GM06990 (cell line): ENCODE measurements around the gene ABCA1.

ENCODE experiments used
- DNase-seq: peaks from one replicate; pipeline ENCODE4 v3.0.0-alpha.2; 2011; ENCODE audit not compliant: insufficient read length; ENCODE audit errors: extremely low read depth
- H3K27me3 ChIP-seq: replicated peaks from 2 replicates; pipeline ENCODE4 v1.6.0; 2011; ENCODE audit warnings: low read length; ENCODE audit not compliant: control insufficient read depth, insufficient read depth
- H3K36me3 ChIP-seq: 2 replicates; pipeline ENCODE4 v1.5.1; 2011; ENCODE audit warnings: low read length; ENCODE audit not compliant: control insufficient read depth, insufficient read depth
- H3K4me3 ChIP-seq: replicated peaks from 2 replicates; pipeline ENCODE4 v1.5.1; 2011; ENCODE audit warnings: low read depth, mild to moderate bottlenecking, control low read depth, low read length
- TF ChIP-seq, protein P1 (sequence below): IDR thresholded peaks from 2 replicates; pipeline ENCODE4 v1.5.1; 2011; ENCODE audit warnings: low read length, control low read depth, mild to moderate bottlenecking, inconsistent platforms; ENCODE audit not compliant: insufficient read depth, poor library complexity, severe bottlenecking

ABCA1 gene

DNA sequence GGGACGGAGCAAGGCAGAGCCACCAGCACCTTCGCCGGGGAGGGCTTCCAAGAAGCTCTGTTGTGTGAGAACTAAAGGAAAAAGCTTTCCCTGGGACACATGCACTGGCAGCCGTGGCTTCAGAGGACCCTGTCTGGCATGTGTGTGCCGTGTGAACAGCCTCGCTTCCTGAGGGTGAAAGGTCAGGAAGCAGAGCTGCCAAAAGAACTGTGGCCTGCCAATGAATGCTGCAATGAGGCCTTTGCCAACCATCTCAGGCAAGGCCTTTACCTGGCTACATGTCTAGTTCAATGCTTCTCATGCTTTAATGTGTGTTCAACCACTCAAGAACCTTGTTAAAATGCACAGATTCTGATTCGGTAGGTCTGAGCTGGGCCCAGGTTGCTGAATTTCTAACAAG lies 110.5 kb downstream of the ABCA1 start:
- no peak for DNase-seq
- TF ChIP-seq, protein P1, sequence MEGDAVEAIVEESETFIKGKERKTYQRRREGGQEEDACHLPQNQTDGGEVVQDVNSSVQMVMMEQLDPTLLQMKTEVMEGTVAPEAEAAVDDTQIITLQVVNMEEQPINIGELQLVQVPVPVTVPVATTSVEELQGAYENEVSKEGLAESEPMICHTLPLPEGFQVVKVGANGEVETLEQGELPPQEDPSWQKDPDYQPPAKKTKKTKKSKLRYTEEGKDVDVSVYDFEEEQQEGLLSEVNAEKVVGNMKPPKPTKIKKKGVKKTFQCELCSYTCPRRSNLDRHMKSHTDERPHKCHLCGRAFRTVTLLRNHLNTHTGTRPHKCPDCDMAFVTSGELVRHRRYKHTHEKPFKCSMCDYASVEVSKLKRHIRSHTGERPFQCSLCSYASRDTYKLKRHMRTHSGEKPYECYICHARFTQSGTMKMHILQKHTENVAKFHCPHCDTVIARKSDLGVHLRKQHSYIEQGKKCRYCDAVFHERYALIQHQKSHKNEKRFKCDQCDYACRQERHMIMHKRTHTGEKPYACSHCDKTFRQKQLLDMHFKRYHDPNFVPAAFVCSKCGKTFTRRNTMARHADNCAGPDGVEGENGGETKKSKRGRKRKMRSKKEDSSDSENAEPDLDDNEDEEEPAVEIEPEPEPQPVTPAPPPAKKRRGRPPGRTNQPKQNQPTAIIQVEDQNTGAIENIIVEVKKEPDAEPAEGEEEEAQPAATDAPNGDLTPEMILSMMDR, result no peak
- H3K4me3 ChIP-seq, result no peak overlapping the region
- H3K36me3 ChIP-seq, result no peaks in the 10 kb centered on the region
- no peaks in the 10 kb centered on the region for H3K27me3 ChIP-seq

- Histone ChIP-seq H3K27me3 (no peaks in the 10 kb centered on the region), H3K36me3 (no peaks in the 10 kb centered on the region), H3K4me3 (no peak overlapping the region)
- TF ChIP-seq, protein P1, result no peak
- DNase-seq, result no peak
These were observed 111.9 kb downstream of the ABCA1 start for GRCh38 chr9:104815851-104816565.

DNA sequence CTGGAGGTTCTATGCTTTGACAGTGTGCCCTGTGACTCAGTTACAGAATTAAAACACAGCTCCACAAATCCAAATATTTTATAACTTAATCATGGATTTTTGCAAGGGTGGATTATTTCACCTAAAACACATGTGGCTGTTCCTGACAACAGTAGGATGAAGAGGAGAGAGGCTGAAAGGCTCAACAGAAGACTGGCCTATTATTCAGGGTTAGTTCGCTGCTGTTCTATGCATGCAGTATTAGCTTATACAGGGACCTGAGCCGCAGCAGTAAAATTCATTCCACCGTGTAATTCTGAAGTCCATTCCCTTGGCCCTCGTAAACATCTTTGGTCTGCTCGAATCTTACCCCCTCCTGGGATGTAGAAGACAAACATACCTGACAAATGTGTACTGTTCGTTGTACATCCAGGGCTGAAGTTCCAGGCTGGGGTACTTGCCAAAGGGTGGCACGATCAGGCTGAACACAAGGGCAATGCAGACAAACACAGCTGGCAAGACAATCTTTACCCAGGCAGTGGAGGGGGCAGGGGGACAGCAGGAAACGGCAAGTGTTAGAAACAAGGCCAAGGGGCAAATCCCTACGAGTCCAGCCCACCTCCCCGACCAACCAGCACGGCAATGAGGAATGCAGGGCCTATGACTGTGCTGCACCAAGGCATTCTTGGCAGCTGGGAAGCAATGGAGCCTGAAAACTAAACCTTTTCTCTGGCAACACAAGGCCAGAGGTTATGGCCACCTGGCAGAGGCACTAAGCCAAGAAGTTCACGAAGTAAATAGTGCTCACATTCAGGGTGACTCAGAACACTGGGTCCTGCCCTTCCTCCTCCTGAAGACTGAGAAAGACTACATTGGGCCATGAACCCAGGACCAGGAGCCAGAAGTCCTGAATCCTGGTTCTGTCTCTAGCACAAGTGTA lies 117.3 kb downstream of the ABCA1 start:
- DNase-seq, result no peak

GRCh38 chr9:104808035-104808614 lies 119.8 kb downstream of the ABCA1 start:
- TF ChIP-seq, protein P1, result no peak
- Histone ChIP-seq H3K4me3 (no peak overlapping the region), H3K36me3 (no peaks in the 10 kb centered on the region), H3K27me3 (no peaks in the 10 kb centered on the region)
- DNase-seq, result no peak

More for the DNA sequence above, 117.3 kb downstream of the ABCA1 start:
- no peak overlapping the region for H3K4me3 ChIP-seq
- TF ChIP-seq, protein P1, result no peak
- H3K36me3 ChIP-seq, result no peaks in the 10 kb centered on the region
- no peaks in the 10 kb centered on the region for H3K27me3 ChIP-seq

GRCh38 chr9:104805441-104805840 lies 122.5 kb downstream of the ABCA1 start:
- DNase-seq, result no peak
- TF ChIP-seq, protein P1, result no peak
- Histone ChIP-seq H3K36me3 (no peaks in the 10 kb centered on the region), H3K4me3 (no peak overlapping the region), H3K27me3 (no peaks in the 10 kb centered on the region)
